ENCODE data around the gene NEK11.
A peak's percentile ranks its signal among the peaks of the same experiment; 100 is the strongest.
"Not testable (repeated sequence)": the region's sequence is repeated elsewhere in the genome, so short reads cannot be mapped to it uniquely, and the experiment has no call there.

Gene NEK11

DNA sequence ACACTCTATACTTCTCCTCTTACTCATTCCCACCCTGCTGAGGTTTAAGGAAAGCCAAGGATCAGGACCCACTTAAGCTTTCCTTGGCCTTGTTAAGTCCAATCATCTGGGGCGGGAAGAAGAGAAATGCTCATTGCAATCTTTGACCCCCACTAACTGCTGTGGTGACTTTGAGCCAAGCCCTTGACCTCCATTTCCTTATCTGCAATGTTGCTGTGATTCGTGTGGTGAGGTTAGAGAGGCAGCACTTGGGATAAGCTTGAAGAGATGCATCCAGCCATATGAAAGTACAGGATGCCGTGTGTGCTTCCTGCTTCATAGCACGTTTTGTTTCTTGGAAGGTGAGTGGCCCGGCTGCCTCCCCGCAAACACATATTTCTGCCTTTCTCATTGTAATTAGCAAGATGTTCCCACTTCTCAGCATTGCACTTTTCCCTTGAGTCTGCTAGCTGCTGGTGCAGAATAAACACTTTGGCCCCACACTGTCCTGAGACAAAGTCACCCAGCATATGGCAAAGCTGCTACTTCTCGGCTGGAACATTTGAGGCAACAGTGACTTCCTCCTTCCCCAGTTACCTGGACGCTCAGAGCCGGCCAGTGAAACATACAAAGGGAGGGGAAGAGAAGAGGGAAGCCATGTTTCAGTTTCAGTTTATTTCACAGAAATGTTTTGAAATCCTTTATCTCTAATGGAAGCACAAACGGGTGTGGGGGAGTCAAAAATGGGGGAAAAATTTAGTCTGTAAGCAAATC is 344.4 kb downstream of the NEK11 start:
- no peak for DNase-seq

DNA sequence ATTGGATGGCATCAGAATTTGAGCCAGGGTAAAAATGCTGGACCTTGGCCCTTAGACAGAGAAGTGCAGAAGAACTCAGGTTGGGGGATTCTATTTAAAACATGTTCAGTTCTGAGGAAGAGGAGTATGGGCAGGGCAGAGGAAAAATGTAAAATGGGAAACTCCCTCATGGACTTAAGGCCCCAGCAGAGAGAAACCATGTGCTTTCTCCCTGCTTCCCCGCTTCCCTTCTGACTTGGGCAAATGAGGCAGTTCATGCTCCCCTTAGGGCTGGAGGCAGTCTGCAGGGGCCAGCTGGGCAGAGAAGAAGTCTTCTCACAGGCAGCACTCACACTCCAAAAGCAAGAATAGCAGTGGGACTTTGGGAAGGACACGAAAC is 345.0 kb downstream of the NEK11 start:
- no peak for DNase-seq

DNA sequence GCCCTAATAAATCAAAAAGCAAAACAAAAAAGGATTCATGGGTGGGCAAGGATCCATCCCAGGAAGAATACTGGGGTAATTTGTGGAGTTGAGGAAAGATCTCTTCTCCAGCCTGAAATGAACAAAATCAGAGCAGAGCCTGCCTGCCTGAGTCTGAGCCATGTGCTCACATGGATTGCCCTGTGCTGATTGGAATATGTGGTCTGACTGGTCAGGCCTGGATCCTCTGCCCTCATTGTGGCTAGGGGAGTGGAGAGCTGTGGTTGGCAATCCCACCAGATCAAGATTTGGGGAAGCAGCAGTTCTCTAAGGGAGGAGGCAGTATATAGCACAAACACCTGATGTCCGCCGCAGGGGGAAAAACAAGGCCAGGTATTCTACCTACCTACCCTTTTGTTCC is 348.1 kb downstream of the NEK11 start:
- no peak for DNase-seq

DNA sequence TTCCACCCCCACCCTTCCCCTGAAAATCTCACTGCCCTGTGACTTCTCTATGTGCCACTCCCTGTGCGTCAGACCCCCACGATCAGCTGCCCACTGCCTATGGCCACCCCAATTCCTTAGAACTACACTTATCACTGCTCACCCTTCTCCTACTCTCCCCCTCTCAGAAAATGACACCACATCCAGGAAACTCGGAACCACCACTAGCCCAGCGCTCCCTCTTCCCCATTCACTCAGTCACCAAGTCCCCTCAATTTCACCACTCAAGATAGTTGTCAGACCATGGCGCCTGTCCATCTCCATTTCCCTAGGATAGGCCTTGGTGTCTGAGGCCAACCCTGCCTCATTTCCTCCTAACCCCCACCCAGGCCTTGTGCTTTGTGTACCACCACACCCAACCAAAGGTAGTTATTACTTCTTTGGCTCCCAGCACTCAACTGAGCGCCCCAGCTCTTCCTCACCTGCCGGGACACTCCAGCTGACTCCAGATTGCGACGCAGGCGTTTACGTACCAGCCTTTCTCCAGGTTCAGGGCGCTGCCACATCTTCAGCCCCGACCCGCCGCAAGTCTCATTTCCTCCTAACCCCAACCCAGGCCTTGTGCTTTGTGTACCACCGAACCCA is 354.3 kb downstream of the NEK11 start:
- not testable (repeated sequence) for DNase-seq

DNA sequence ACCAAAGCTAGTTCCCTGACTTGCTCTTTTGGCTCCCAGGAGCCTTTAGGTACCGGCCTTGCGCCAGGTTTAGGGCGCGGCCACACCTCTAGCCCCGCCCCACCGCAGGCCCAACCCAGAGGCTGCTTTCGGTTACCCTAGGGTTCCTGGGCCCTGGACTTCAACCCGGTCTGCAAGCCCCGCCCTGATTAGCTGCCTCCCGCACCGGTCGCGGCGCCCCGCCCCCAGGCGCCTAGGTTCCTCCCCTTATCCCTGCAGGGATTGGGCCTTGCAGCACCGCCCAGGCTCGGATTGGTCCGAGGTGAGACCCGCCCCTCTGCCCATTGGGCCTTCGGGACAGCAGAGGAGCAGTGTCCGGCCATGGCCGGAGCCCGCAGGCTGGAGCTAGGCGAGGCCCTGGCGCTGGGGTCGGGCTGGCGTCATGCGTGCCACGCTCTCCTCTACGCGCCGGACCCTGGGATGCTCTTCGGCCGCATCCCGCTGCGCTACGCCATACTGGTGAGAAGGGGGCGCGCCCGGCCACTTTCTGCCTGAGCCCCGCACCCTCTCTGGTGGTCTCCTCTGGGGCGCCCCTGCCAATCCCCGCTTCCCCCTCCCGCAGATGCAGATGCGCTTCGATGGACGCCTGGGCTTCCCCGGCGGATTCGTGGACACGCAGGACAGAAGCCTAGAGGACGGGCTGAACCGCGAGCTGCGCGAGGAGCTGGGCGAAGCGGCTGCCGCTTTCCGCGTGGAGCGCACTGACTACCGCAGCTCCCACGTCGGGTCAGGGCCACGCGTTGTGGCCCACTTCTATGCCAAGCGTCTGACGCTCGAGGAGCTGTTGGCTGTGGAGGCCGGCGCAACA is 355.0 kb downstream of the NEK11 start, which contains the start of gene NUDT16:
Gene NUDT16, plus strand, starts transcription at position 330 of the 847 bp plus-strand sequence. Its CDS starts 31 bp downstream, at position 361.
- DNase-seq: peak; percentile 91 to 98

DNA sequence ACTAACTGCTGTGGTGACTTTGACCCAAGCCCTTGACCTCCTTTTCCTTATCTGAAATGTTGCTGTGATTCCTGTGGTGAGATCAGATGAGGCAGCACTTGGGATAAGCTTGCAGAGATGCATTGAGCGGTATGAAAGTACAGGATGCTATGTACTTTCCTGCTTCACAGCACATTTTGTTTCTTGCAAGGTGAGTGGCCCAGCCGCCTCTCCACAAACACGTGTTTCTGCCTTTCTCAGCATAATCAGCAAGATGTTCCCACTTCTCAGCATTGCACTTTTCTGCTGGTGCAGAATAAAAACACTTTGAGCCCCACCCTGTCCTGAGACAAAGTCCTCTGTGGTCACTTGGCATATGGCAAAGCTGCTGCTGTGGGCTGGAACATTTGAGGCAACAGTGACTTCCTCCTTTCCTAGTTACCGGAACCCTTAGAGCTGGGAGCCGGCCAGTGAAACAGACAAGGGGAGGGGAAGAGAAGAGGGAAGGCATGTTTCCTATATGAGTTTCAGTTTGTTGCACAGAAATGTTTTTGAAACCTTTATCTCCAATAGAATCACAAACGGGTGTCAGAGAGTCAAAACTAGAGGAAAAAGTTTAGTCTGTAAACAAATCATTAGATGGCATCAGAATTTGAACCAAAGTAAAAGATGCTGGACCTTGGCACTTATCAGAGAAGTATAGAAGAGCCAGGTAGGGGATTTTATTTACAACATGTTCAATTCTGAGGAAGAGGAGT is 359.9 kb downstream of the NEK11 start:
- no peak for DNase-seq

DNA sequence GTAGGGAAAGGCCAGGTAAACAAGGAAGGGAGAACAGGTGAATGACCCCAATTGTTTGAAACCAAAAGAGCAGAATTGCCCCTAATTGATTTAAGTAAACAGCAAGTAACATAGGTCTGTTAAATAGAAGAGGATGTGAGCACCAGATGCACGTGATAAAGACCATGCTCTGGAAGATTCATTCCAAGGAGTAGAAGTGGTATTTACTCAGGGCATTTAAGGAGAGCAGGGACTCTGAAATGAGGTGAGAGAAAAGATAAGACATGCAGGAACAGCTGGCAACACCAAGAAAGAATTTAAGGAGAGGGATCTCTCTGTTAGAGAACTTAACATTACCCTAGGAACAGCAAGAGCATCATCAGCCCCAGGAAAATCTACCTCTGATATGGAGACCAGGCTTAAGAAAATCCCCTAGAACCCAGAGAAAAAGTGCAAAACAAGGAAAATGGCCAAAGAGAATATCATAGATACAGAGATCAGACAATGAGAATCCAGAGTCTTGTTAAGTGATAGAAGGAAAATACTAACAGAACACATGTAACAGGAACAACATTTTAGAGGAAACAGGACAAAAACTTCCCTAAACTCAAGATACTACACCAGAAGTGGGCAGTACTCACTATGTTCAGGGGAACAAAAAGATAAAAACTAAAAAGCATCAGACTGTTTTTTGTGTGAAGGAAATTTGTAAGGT is 361.3 kb downstream of the NEK11 start:
- no peak for DNase-seq

DNA sequence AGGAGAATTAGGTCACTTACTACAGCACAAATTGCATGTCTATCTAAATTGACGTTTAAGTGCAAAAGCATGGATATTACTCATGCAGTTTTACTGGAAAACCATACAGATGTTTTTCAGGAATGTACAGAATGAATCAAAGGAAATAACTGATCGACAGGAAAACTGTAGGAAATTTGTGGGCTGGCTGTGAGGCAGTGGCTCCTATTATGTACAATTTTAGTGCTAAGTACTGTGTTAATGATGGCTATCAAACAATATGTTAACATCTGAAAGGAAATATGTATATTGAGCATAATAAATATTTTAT is 361.8 kb downstream of the NEK11 start:
- no peak for DNase-seq

DNA sequence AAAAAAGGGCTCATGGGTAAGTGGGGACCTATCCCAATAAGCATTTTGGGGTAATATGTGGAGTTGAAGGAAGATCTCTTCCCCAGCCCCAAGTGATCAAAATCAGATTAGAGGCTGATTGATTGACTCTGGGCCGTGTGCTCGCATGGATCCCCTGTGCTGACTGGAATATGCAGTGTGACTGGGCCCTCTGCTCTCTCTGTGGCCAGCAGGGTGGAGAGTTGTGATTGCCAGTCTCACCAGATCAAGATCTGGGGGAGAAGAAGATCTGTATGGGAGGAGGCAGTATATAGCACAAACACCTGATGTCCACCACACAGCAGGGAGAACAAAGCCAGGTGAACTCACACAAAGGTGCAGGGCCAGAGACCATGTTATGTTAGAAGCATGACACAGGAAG is 363.7 kb downstream of the NEK11 start:
- no peak for DNase-seq

DNA sequence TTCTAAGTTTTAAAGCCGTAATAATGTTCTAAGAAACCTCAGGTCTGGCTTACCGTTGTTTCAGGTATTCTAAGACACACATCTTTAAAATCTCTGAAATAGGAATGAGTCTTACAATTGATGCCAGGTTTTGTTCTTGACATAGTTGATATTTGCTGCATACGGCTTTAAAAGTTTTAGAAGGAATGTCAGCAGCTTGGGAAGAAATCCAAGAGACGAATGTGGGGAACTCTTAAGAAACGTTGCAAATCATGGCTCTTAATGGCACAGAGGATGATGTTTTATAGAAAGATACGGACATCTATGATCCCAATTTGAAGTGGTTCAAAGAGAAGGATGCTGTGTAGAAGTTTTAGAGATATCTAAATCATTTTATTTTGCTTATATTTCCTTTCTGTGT is 366.4 kb downstream of the NEK11 start:
- DNase-seq: no peak

DNA sequence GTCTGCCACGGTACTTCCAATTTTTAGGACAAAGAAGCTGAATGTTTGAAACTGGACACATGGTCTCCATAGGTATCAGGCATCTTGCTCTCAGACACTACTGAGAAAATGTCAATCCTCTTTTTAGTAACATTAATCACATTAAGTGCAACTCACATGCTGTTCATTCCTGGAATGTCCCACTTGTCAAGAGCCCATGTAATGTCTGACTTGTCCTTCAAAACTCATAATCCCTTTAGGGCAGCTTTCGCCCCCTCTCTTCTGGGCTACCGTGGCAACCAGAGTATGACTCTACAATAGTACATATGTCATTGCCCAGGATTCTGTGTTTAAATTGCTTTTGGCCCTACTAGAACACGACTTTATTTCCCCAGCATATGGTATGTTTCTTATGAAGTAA is 367.2 kb downstream of the NEK11 start:
- no peak for DNase-seq

DNA sequence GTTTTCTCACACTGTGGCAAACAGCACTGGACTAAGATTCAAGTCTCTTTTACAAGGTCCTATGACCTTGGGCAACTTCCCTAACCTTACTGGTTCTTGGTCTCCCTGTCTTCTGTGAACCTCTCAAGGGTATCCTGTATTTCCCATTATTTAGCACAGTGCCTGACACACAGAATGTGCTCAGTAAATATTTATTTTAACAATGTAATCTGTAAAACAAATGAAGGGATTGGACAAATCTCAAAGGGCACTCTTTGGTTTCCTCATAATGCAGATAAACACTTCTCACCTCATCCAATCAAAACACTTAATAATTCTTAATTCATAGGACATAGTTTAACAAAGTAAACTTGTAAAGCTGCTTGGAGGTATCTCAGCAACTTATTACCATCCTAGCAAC is 367.7 kb downstream of the NEK11 start:
- no peak for DNase-seq

DNA sequence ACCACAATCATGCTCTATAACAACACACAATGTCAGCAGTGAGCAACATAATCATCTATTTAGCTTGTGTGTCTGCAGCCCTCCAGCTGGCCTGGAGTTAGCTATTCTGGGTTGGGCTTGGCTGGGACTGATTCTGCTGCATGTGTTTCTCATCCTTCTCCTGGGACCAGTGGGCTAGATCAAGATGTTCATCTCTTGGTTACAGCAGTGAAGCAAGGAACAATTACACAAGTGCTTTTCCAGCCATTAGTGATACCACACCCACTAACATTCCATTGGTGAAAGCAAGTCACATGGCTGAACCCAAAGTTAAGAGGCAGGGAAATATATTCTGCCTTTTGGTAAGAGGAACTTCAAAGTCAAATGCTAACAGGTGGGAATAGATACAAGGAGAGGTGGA is 369.5 kb downstream of the NEK11 start:
- DNase-seq: no peak

DNA sequence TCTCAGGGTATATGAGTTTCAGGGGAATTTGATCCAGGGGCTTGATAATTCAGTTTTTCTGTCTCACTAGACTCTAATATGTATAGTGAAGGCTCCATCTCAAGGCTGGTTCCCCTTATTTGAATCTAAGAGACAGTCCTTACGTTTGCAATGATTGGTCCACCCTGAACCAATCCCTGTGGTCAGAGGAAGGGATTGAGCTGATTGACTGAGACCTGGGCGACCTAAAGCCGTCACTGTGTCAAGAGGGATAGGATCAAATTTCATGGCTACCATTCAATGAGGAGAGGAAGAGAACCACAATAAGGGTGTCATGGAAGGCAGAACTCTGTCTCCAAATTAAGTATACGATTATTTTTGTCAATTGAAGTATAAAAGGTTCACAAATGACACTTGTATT is 371.2 kb downstream of the NEK11 start:
- no peak for DNase-seq

Data from NCI-H446 (cell line).